Brain microvascular endothelial cell (primary cell): ENCODE data around the gene HEMGN.
A peak's percentile ranks its signal among the peaks of the same experiment; 100 is the strongest.

Experiments
- DNase-seq: peaks from one replicate; pipeline ENCODE4 v3.0.0-alpha.2; 2020
- H3K27ac ChIP-seq: fragments of 250-450 bp; sonication (Bioruptor Pico); 2 replicates; pipeline ENCODE4 v1.5.1; 2020; ENCODE audit warnings: mild to moderate bottlenecking, moderate library complexity
- H3K27me3 ChIP-seq: fragments of 250-450 bp; sonication (Bioruptor Pico); replicated peaks from 2 replicates; pipeline ENCODE4 v1.5.1; 2020; ENCODE audit warnings: mild to moderate bottlenecking
- H3K36me3 ChIP-seq: fragments of 250-450 bp; sonication (Bioruptor Pico); replicated peaks from 2 replicates; pipeline ENCODE4 v1.5.1; 2020; ENCODE audit warnings: mild to moderate bottlenecking
- H3K4me3 ChIP-seq: 2 replicates; pipeline ENCODE4 v1.5.1; 2011; ENCODE audit warnings: low read depth, mild to moderate bottlenecking, control low read depth, low read length, moderate library complexity
- in situ Hi-C: cut with HindIII; loops from 2 replicates; pipeline ENCODE4 v1.10.0; 2017; ENCODE audit warnings: low sequenced_read_pairs, low pct_ligation_motif_present
- TF ChIP-seq, protein P1 (sequence below): IDR thresholded peaks from 2 replicates; pipeline ENCODE4 v1.5.1; 2011; ENCODE audit warnings: low read depth, mild to moderate bottlenecking, moderate library complexity, low read length, control low read depth, inconsistent platforms; ENCODE audit errors: missing control alignments

HEMGN gene

DNA sequence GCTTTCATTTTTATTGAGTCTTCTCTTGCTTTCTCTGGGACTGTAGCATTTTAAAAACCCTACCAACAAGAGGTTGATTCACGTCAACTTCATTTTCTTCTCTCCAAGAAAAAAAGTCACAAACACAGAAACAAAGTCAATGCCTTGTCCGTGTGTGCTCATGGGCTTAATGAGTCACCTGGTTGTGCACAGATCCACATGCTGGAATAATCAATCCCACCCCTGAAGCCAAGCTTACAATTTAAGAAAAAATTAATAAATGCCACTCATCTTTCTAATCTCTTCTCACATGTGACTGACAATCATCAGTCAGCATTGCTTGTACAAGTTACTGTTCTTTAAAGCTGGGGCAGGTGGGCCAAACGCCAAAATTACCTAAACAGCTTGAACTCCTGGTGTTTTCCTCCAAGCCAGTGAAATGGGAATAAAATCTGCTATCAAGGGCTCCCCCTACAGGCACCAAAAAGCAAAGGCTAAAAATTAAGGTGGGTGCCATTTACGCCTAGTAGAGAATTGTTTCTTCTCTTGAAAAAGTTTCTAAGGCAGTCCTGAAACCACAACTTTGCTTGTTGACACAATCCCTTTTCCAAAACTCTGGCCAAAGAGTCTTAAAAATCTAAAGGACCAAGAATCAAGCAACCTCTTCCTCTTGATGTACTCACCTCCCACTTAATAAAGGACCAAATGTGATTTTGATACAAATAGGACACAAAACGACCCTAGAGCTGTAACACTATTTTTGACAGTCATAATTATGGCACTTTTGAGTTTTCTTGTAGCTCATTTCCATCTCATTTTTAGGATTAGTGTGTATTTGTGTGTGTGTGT, 37.0 kb downstream of the HEMGN start:
- TF ChIP-seq, protein P1, sequence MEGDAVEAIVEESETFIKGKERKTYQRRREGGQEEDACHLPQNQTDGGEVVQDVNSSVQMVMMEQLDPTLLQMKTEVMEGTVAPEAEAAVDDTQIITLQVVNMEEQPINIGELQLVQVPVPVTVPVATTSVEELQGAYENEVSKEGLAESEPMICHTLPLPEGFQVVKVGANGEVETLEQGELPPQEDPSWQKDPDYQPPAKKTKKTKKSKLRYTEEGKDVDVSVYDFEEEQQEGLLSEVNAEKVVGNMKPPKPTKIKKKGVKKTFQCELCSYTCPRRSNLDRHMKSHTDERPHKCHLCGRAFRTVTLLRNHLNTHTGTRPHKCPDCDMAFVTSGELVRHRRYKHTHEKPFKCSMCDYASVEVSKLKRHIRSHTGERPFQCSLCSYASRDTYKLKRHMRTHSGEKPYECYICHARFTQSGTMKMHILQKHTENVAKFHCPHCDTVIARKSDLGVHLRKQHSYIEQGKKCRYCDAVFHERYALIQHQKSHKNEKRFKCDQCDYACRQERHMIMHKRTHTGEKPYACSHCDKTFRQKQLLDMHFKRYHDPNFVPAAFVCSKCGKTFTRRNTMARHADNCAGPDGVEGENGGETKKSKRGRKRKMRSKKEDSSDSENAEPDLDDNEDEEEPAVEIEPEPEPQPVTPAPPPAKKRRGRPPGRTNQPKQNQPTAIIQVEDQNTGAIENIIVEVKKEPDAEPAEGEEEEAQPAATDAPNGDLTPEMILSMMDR, result peak; percentile 82
- no peaks in the 10 kb centered on the region for H3K36me3 ChIP-seq
- no peak overlapping the region for H3K27ac ChIP-seq
- H3K27me3 ChIP-seq, result no peaks in the 10 kb centered on the region
- in situ Hi-C loops, result loop anchor here (25.0 kb wide), 1 partner anchor 189 kb away; no protein-coding TSS in a partner anchor
- peak; percentile 22 for DNase-seq
- no peak overlapping the region for H3K4me3 ChIP-seq

DNA sequence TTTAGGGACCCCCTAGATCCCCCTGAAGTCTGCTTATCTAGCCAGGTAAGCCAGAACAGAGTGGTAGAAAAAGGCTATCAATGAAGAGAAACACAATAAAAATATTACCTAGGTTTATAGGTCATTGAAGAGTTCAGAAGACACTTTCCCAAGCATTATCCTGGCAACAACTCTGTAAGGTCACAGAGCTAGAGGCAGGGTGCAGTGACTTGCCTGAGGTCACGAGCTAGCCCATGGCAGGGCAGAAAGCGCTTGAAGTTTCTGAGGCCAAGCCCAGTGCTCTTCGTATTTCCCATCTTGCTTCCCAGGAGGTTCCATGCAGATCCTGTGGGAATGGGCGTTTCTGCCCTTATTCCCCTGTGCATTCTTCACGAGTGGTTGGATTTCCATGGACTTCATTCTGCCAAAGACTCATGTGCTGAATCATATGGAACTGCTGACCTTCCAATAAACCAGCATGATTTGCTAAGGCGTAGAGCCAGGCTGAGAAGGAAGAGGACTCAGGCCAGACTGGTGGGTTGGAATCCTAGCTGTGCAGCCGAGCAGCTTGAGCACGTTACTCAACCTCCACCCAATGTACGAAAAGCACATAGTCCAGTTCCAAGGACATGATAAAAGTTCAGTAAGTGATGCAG, 37.8 kb downstream of the HEMGN start:
- H3K4me3 ChIP-seq, result no peak overlapping the region
- peak; percentile 28 for DNase-seq
- TF ChIP-seq, protein P1, result no peak
- in situ Hi-C loops, result loop anchor here (25.0 kb wide), 1 partner anchor 188 kb away; no protein-coding TSS in a partner anchor
- no peak overlapping the region for H3K27ac ChIP-seq
- no peaks in the 10 kb centered on the region for H3K36me3 ChIP-seq
- H3K27me3 ChIP-seq, result no peaks in the 10 kb centered on the region

GRCh38 chr9:97895695-97896332, 42.2 kb downstream of the HEMGN start:
- in situ Hi-C loops, result no loop called here
- no peak overlapping the region for H3K27ac ChIP-seq
- TF ChIP-seq, protein P1, result peak; percentile 43
- H3K36me3 ChIP-seq, result no peaks in the 10 kb centered on the region
- H3K27me3 ChIP-seq, result no peaks in the 10 kb centered on the region
- H3K4me3 ChIP-seq, result no peak overlapping the region
- DNase-seq, result peak; percentile 31

DNA sequence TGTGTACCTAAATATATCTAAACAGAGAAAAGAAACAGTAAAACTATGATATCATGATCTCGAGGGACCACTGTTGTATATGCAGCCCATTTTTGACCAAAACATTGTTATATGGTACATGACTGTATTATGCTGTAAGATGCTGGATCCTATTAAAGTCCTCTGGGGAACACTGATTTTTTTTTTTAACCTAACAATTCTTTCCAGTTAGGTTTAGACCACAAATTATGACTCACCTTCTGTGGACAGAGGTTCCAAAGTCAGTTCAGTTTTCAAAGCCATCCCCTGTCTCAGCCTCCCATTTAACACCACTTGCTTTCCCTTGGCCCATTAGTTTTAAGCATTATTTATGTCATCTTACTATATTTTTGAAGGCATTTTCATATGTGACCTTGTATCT, 42.8 kb downstream of the HEMGN start:
- Histone ChIP-seq H3K36me3 (no peaks in the 10 kb centered on the region), H3K27me3 (no peaks in the 10 kb centered on the region), H3K4me3 (no peak overlapping the region), H3K27ac (no peak overlapping the region)
- DNase-seq, result no peak
- TF ChIP-seq, protein P1, result no peak
- in situ Hi-C loops, result no loop called here

- no peak for DNase-seq
- Histone ChIP-seq H3K4me3 (no peak overlapping the region), H3K27ac (no peak overlapping the region), H3K27me3 (no peaks in the 10 kb centered on the region), H3K36me3 (no peaks in the 10 kb centered on the region)
- in situ Hi-C loops, result no loop called here
- TF ChIP-seq, protein P1, result no peak
Observed at GRCh38 chr9:97892421-97892820, 45.6 kb downstream of the HEMGN start.
